OCI-LY1 (cell line): ENCODE results near the gene LEMD3.

Experiments used
- H2AFZ ChIP-seq: fragments of 200-600 bp; sonication (generic), shearing (Covaris generic); 2 replicates; pipeline ENCODE4 v1.6.0; 2014; ENCODE audit warnings: antibody characterized with exemption, mild to moderate bottlenecking, low read length
- H3F3A ChIP-seq: fragments of 200-600 bp; sonication (generic), shearing (Covaris generic); 2 replicates; pipeline ENCODE4 v1.6.0; 2014; ENCODE audit warnings: mild to moderate bottlenecking, antibody characterized with exemption, low read length, moderate library complexity; ENCODE audit not compliant: insufficient read depth
- H3K27ac ChIP-seq: fragments of 200-600 bp; sonication (generic); 2 replicates; pipeline ENCODE4 v1.5.1; 2014; ENCODE audit warnings: low read length, mixed run types, mild to moderate bottlenecking, low read depth; ENCODE audit not compliant: poor library complexity, severe bottlenecking
- H3K27me3 ChIP-seq: fragments of 200-600 bp; sonication (generic); 2 replicates; pipeline ENCODE4 v1.6.0; 2014; ENCODE audit warnings: antibody characterized with exemption, mild to moderate bottlenecking, low read length, moderate library complexity; ENCODE audit not compliant: insufficient read depth
- H3K36me3 ChIP-seq: fragments of 200-600 bp; sonication (generic); 2 replicates; pipeline ENCODE4 v1.6.1; 2014; ENCODE audit warnings: mild to moderate bottlenecking, antibody characterized with exemption, low read length, moderate library complexity, mixed read lengths; ENCODE audit not compliant: insufficient read depth
- H3K4me1 ChIP-seq: fragments of 200-600 bp; sonication (generic); 2 replicates; pipeline ENCODE4 v1.5.1; 2014; ENCODE audit warnings: mild to moderate bottlenecking, low read length, moderate library complexity; ENCODE audit not compliant: insufficient read depth, severe bottlenecking
- H3K4me2 ChIP-seq: fragments of 200-600 bp; sonication (generic), shearing (Covaris generic); 2 replicates; pipeline ENCODE4 v1.6.1; 2014; ENCODE audit warnings: low read length
- H3K4me3 ChIP-seq: fragments of 200-600 bp; sonication (generic); 2 replicates; pipeline ENCODE4 v1.5.1; 2014; ENCODE audit warnings: low read length, low read depth, mild to moderate bottlenecking, mixed read lengths; ENCODE audit not compliant: poor library complexity, severe bottlenecking
- H3K79me2 ChIP-seq: fragments of 200-600 bp; shearing (Covaris generic); 2 replicates; pipeline ENCODE4 v1.6.1; 2016; ENCODE audit warnings: mixed run types, low read length, mixed read lengths; ENCODE audit not compliant: insufficient read depth
- H3K9ac ChIP-seq: fragments of 200-600 bp; sonication (generic), shearing (Covaris generic); 2 replicates; pipeline ENCODE4 v1.6.1; 2014; ENCODE audit warnings: mild to moderate bottlenecking, low read length, mixed read lengths
- H3K9me2 ChIP-seq: fragments of 200-600 bp; sonication (generic), shearing (Covaris generic); 2 replicates; pipeline ENCODE4 v1.6.1; 2014; ENCODE audit warnings: low read depth, mild to moderate bottlenecking, low read length, mixed read lengths
- H3K9me3 ChIP-seq: fragments of 200-600 bp; shearing (Covaris generic); 2 replicates; pipeline ENCODE4 v1.6.1; 2014; ENCODE audit warnings: low read length, mixed read lengths
- H4K20me1 ChIP-seq: fragments of 200-600 bp; sonication (generic), shearing (Covaris generic); 2 replicates; pipeline ENCODE4 v1.6.0; 2016; ENCODE audit warnings: mild to moderate bottlenecking, low read length; ENCODE audit not compliant: insufficient read depth
- CTCF ChIP-seq: fragments of 200-600 bp; sonication (generic), shearing (Covaris generic); IDR thresholded peaks from 2 replicates; pipeline ENCODE4 v1.5.1; 2017; ENCODE audit warnings: mild to moderate bottlenecking, antibody characterized with exemption, low read length, moderate library complexity, mixed read lengths
- EZH2 ChIP-seq: fragments of 200-600 bp; sonication (generic), shearing (Covaris generic); IDR thresholded peaks from 2 replicates; pipeline ENCODE4 v1.8.0; 2017; ENCODE audit warnings: borderline replicate concordance, mixed run types, mild to moderate bottlenecking, antibody characterized with exemption, low read length, moderate library complexity, mixed read lengths

Gene LEMD3

GRCh38 chr12:65169320-65170208 lies at the start of gene LEMD3:
LEMD3 (plus strand) TSS chr12:65169583; CDS start chr12:65169597, 14 bp downstream.
- Histone ChIP-seq H3K27ac (peak within 1 kb of the TSS; percentile 78), H3K9me2 (no peaks in the 10 kb centered on the region), H4K20me1 (no peaks in the 10 kb centered on the region), H3K36me3 (peaks cover 14% of the 10 kb centered on the region; the same call in 1 of the 2 replicates), H3K4me3 (peak within 1 kb of the TSS; percentile 92), H3K27me3 (no peaks in the 10 kb centered on the region), H3K9ac (peak within 1 kb of the TSS; percentile 94), H2AFZ (peak within 1 kb of the TSS; percentile 98), H3K79me2 (peaks cover 41% of the 10 kb centered on the region), H3F3A (no peaks in the 10 kb centered on the region), H3K9me3 (no peaks in the 10 kb centered on the region), H3K4me1 (peaks cover 44% of the 10 kb centered on the region), H3K4me2 (peak within 1 kb of the TSS; percentile 99)
- TF ChIP-seq CTCF (no peak; the same call in 1 of the 2 replicates), EZH2 (no peak)

DNA sequence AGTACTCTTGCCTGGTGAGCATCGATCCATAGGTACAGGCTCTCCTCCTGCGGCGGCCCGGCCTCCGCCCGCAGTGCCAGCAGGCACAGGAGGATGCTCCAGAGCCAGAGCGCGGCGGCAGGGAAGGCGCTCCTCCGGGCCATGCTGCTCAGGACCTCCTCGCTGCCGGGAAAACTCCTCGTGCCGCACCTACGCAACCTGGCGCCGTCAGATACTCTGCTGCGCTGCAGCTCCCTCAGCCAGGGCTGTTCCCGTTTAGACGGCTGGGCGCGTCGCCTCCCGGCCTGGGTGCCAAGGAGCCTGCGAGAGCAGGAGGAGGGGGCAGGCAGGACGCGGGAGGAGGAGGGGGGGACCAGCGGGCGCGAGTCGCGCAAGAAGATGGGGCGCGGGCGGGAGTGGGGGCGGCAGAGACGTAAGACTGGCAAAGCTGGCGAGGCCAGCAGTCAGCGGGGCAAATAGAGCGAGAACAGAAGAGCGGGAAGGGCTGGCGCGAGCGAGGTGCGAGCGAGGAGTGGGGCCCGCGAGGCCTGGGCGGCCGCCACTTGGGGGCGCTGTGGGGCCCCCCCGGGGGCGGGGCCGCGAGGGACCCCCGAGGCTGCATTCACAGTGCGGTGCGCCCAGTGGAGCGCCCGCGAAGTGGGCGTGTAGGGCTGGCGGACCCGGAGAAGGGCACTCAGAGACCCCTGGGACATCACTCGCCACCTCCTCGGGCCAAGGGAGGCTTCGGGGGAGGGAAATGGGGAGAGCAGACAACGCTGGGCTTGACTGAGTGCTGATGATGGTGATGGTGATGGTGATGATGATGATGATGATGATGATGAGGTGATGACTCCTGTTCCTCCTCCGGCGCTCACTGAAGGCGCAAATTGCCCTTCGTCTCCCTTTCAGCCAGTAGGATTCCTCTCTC lies 48.1 kb upstream of the LEMD3 start, which contains the start of gene WIF1:
WIF1 (minus strand) TSS at position 257 of the 907 bp plus-strand sequence; CDS start at position 143, 114 bp downstream.
- TF ChIP-seq EZH2 = no peak
- peak; percentile 22; the same call in 1 of the 2 replicates for TF ChIP-seq CTCF
- no peaks in the 10 kb centered on the region for H3K36me3 ChIP-seq
- H3K27me3 ChIP-seq = no peaks in the 10 kb centered on the region
- H4K20me1 ChIP-seq = no peaks in the 10 kb centered on the region
- H3K9me2 ChIP-seq = no peaks in the 10 kb centered on the region
- H2AFZ ChIP-seq = no peak within 1 kb of the TSS
- no peaks in the 10 kb centered on the region for H3K79me2 ChIP-seq
- H3K4me1 ChIP-seq = no peaks in the 10 kb centered on the region
- no peak within 1 kb of the TSS for H3K9ac ChIP-seq
- no peaks in the 10 kb centered on the region for H3F3A ChIP-seq
- H3K4me2 ChIP-seq = no peak within 1 kb of the TSS
- no peaks in the 10 kb centered on the region for H3K9me3 ChIP-seq
- H3K4me3 ChIP-seq = no peak within 1 kb of the TSS
- H3K27ac ChIP-seq = no peak within 1 kb of the TSS

- Histone ChIP-seq H3K27me3 (no peaks in the 10 kb centered on the region), H2AFZ (no peak overlapping the region), H3K36me3 (no peaks in the 10 kb centered on the region), H3K9me3 (no peaks in the 10 kb centered on the region), H3K27ac (no peak overlapping the region), H3K9me2 (no peaks in the 10 kb centered on the region), H3K4me3 (no peak overlapping the region), H3K4me1 (no peaks in the 10 kb centered on the region), H3K4me2 (no peak overlapping the region), H3F3A (no peaks in the 10 kb centered on the region), H3K9ac (no peak overlapping the region), H3K79me2 (no peaks in the 10 kb centered on the region), H4K20me1 (no peaks in the 10 kb centered on the region)
- TF ChIP-seq EZH2 = no peak
- TF ChIP-seq CTCF = no peak
Observed at GRCh38 chr12:65121956-65122469, 47.4 kb upstream of the LEMD3 start.
